Measurements from ENCODE around the gene ABCF2.

ABCF2 gene

DNA sequence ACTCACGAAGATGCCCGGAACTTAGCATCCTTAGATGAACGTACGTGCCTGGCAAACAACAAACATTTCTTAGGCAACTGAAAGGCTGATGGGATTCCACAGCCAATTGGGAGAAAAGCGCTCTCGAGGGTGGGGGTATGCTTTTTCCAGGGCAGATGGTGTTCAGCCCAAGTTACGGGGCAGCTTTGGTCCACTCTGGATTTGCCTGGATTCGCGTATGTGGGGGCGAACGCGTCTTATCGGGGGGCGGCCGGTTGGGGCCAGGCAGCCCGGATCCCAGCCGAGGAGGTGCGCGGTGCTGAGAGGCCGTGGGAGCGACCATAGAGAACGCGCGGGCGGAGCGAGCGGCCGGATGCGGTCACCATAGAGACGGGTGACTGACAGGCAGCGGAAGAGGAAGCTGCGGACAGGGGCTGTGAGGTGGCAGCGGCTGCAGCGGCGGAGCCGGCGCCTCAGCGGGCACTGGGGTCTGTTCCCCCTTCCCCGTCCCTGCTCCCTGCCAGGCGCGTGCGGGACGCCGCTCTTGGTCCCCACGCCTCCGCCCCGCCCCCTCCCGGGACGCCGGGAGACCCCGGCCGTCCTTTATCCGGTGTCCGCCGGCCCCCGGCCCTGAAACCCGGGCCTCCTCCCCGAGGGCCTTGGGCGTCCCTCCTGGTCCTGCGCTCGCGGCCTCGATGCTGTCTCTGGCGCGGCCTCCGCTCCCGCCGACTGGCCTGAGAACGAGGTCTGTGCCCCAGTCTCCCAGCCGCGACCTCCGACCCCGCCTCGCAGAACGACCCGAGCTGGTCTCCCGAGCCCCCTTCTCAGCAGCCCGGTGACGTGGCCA lies 5.3 kb upstream of the ABCF2 start, which contains the start of gene CHPF2:
Gene CHPF2, plus strand, starts transcription at position 393 of the 826 bp plus-strand sequence. CDS start 1,529 bp downstream, outside the sequence.
- no peaks in the 10 kb centered on the region for H3K9me3 ChIP-seq (ENCODE audit: severe bottlenecking)
- peak within 1 kb of the TSS; percentile 88 for H3K4me3 ChIP-seq (ENCODE audit: severe bottlenecking)
- H3K27ac ChIP-seq (ENCODE audit: poor library complexity, severe bottlenecking), result peak within 1 kb of the TSS; percentile 61
- TF ChIP-seq, protein P1, sequence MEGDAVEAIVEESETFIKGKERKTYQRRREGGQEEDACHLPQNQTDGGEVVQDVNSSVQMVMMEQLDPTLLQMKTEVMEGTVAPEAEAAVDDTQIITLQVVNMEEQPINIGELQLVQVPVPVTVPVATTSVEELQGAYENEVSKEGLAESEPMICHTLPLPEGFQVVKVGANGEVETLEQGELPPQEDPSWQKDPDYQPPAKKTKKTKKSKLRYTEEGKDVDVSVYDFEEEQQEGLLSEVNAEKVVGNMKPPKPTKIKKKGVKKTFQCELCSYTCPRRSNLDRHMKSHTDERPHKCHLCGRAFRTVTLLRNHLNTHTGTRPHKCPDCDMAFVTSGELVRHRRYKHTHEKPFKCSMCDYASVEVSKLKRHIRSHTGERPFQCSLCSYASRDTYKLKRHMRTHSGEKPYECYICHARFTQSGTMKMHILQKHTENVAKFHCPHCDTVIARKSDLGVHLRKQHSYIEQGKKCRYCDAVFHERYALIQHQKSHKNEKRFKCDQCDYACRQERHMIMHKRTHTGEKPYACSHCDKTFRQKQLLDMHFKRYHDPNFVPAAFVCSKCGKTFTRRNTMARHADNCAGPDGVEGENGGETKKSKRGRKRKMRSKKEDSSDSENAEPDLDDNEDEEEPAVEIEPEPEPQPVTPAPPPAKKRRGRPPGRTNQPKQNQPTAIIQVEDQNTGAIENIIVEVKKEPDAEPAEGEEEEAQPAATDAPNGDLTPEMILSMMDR (IDR thresholded peaks at IDR 0.05; ENCODE audit: poor library complexity, severe bottlenecking), result no peak
- H3K27me3 ChIP-seq (ENCODE audit: insufficient read depth, poor library complexity, severe bottlenecking), result no peaks in the 10 kb centered on the region
- peaks cover 37% of the 10 kb centered on the region for H3K36me3 ChIP-seq (ENCODE audit: low read depth)
- peak; percentile 94 for ATAC-seq (ENCODE audit: low read depth)
- no peaks in the 10 kb centered on the region for H3K4me1 ChIP-seq (ENCODE audit: insufficient read depth, poor library complexity, severe bottlenecking)
- peak; percentile 90 for DNase-seq (ENCODE audit: low spot score)

DNA sequence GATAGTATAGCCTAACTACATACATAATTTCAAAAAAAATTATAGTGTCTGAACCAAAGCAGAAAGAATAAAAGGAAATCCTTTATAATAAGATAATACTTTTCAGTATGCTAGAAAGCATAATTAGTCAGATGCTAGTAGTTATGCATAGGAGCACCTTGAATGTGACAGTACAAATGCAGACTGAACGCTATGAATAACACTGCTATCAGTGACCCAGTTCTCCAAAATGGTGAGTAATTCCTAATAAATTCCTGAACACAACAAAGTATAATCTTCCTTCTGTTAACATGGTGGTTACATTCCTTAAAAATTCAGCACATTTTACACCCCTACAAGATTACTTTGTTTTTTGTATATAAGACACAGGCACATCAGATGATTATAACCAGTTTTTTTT lies 4.1 kb upstream of the ABCF2 start:
- peaks cover under 1% of the 10 kb centered on the region for H3K4me1 ChIP-seq (ENCODE audit: insufficient read depth, poor library complexity, severe bottlenecking)
- H3K27me3 ChIP-seq (ENCODE audit: insufficient read depth, poor library complexity, severe bottlenecking), result no peaks in the 10 kb centered on the region
- DNase-seq (ENCODE audit: low spot score) (no peak), ATAC-seq (ENCODE audit: low read depth) (no peak)
- H3K36me3 ChIP-seq (ENCODE audit: low read depth), result peaks cover 29% of the 10 kb centered on the region
- no peak overlapping the region for H3K4me3 ChIP-seq (ENCODE audit: severe bottlenecking)
- TF ChIP-seq, protein P1 (IDR thresholded peaks at IDR 0.05; ENCODE audit: poor library complexity, severe bottlenecking), result no peak
- no peaks in the 10 kb centered on the region for H3K9me3 ChIP-seq (ENCODE audit: severe bottlenecking)
- no peak overlapping the region for H3K27ac ChIP-seq (ENCODE audit: poor library complexity, severe bottlenecking)

DNA sequence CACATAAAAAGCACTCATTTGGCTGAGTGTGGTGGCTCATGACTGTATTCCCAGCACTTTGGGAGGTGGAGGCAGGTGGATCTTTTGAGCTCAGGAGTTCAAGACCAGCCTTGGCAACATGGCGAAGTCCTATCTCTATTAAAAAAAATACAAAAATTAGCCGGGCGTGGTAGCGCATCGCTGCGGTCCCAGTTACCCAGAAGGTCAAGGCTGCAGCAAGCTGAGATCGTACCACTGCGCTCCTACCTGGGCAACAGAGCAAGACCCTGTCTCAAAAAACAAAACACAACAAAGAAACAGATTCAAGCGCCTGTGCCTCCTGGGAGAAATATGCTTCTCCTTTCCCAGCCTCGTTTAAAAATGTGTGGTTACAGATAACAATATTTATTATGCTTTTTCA lies 2.2 kb upstream of the ABCF2 start:
- Histone ChIP-seq H3K4me1 (ENCODE audit: insufficient read depth, poor library complexity, severe bottlenecking) (peaks cover 7% of the 10 kb centered on the region), H3K27me3 (ENCODE audit: insufficient read depth, poor library complexity, severe bottlenecking) (no peaks in the 10 kb centered on the region), H3K9me3 (ENCODE audit: severe bottlenecking) (no peaks in the 10 kb centered on the region), H3K27ac (ENCODE audit: poor library complexity, severe bottlenecking) (no peak overlapping the region), H3K36me3 (ENCODE audit: low read depth) (peaks cover 28% of the 10 kb centered on the region), H3K4me3 (ENCODE audit: severe bottlenecking) (no peak overlapping the region)
- TF ChIP-seq, protein P1 (IDR thresholded peaks at IDR 0.05; ENCODE audit: poor library complexity, severe bottlenecking), result no peak
- ATAC-seq (ENCODE audit: low read depth) (no peak), DNase-seq (ENCODE audit: low spot score) (no peak)

DNA sequence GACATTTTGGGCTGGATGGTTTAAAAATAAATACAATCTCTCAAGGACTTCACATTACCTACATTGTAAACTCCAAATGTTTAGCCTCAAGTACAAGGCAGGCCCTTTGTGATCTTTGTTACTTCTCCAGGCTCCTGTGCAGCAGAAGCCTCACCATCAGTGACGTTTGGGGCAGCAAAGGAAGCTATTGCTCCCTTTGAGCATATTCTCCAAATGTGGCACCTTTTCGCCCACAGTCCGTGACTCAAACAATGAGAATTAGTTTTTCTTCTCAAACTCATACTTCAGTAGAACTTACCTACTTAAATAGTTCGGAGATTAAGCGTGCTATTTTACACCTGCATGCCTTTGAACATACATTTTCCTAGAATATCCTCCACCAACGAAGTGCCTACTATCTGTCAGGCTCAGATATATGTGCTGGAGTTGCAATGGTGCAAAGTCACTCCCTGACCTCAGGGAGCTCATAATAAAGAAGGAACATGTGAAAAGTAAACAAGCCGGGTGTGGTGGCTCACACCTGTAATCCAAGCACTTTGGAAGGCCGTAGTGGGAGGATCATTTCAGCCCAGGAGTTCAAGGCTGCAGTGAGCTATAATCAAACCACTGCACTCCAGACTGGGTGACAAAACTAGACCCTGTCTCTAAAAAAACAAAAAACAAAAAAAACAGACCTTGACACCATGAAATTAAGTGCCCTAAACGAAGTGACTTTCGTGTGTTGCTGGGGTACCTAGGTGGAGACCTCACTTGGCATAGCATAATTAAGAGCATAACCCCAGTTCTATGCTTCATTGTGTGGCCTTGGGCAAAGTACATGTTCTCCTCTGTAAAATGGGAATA lies 1.2 kb upstream of the ABCF2 start:
- H3K27me3 ChIP-seq (ENCODE audit: insufficient read depth, poor library complexity, severe bottlenecking), result no peaks in the 10 kb centered on the region
- no peaks in the 10 kb centered on the region for H3K9me3 ChIP-seq (ENCODE audit: severe bottlenecking)
- peaks cover 7% of the 10 kb centered on the region for H3K4me1 ChIP-seq (ENCODE audit: insufficient read depth, poor library complexity, severe bottlenecking)
- peak overlapping the region; percentile 41 for H3K27ac ChIP-seq (ENCODE audit: poor library complexity, severe bottlenecking)
- DNase-seq (ENCODE audit: low spot score) (no peak), ATAC-seq (ENCODE audit: low read depth) (no peak)
- TF ChIP-seq, protein P1 (IDR thresholded peaks at IDR 0.05; ENCODE audit: poor library complexity, severe bottlenecking), result no peak
- H3K36me3 ChIP-seq (ENCODE audit: low read depth), result peaks cover 28% of the 10 kb centered on the region
- peak overlapping the region; percentile 62 for H3K4me3 ChIP-seq (ENCODE audit: severe bottlenecking)
